Neural crest cell (in vitro differentiated cells): Measurements from ENCODE around the gene DNASE1. TPM values are rescaled to one million over a fixed set of nuclear protein-coding genes. Genes with fewer than 3 reads are reported as not detected.

Experiments used
- DNase-seq: peaks from one replicate; pipeline ENCODE4 v3.0.0; 2021; ENCODE audit warnings: low read depth, mixed read lengths, low spot score
- H3K27ac Mint-ChIP-seq: one replicate; pipeline ENCODE4 v1.8.0; 2021; ENCODE audit warnings: mild to moderate bottlenecking, mixed read lengths; ENCODE audit not compliant: unreplicated experiment
- H3K27me3 Mint-ChIP-seq: 2 replicates; pipeline ENCODE4 v1.8.0; 2021; ENCODE audit warnings: low read depth, mild to moderate bottlenecking, mixed read lengths
- H3K36me3 Mint-ChIP-seq: 2 replicates; pipeline ENCODE4 v1.8.0; 2021; ENCODE audit warnings: low read depth, mild to moderate bottlenecking, mixed read lengths
- H3K4me1 Mint-ChIP-seq: 2 replicates; pipeline ENCODE4 v1.8.0; 2021; ENCODE audit warnings: mixed read lengths
- H3K4me3 Mint-ChIP-seq: one replicate; pipeline ENCODE4 v1.8.0; 2021; ENCODE audit warnings: mild to moderate bottlenecking, mixed read lengths
- H3K9me3 Mint-ChIP-seq: 2 replicates; pipeline ENCODE4 v1.8.0; 2021; ENCODE audit warnings: mixed read lengths
- total RNA-seq: library from RNA; stranded (reverse); gene quantifications from 2 replicates; pipeline ENCODE4 v1.2.1, GENCODE V29; 2021
- TF ChIP-seq, protein P1 (sequence below): fragments of 200-600 bp; sonication (generic); conservative IDR thresholded peaks from 2 replicates; pipeline ENCODE4 v1.5.0; 2021; ENCODE audit warnings: antibody characterized with exemption, mild to moderate bottlenecking

The DNASE1 gene
- total RNA-seq, 1 donor from 2014 or later: 23.6 TPM

DNA sequence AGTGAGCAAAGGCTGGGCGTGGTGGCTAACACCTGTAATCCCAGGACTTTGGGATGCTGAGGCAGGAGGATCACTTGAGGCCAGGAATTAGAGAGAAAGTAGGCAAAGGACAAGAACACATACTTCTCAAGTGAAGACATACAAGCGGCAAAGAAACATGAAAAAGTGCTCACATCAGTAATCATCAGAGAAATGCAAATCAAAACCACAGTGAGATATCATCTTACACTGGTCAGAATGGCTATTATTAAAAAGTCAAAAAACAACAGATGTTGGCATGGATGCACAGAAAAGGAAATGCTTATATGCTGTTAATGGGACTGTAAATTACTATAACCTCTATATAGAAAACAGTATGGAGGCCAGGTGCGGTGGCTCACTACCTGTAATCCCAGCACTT, 30.8 kb upstream of the DNASE1 start:
- H3K36me3 Mint-ChIP-seq: no peaks in the 10 kb centered on the region
- H3K27ac Mint-ChIP-seq: no peak overlapping the region
- H3K27me3 Mint-ChIP-seq: no peaks in the 10 kb centered on the region
- no peaks in the 10 kb centered on the region for H3K9me3 Mint-ChIP-seq
- TF ChIP-seq, protein P1, sequence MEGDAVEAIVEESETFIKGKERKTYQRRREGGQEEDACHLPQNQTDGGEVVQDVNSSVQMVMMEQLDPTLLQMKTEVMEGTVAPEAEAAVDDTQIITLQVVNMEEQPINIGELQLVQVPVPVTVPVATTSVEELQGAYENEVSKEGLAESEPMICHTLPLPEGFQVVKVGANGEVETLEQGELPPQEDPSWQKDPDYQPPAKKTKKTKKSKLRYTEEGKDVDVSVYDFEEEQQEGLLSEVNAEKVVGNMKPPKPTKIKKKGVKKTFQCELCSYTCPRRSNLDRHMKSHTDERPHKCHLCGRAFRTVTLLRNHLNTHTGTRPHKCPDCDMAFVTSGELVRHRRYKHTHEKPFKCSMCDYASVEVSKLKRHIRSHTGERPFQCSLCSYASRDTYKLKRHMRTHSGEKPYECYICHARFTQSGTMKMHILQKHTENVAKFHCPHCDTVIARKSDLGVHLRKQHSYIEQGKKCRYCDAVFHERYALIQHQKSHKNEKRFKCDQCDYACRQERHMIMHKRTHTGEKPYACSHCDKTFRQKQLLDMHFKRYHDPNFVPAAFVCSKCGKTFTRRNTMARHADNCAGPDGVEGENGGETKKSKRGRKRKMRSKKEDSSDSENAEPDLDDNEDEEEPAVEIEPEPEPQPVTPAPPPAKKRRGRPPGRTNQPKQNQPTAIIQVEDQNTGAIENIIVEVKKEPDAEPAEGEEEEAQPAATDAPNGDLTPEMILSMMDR: no peak
- H3K4me1 Mint-ChIP-seq: no peaks in the 10 kb centered on the region
- no peak overlapping the region for H3K4me3 Mint-ChIP-seq
- no peak for DNase-seq

DNA sequence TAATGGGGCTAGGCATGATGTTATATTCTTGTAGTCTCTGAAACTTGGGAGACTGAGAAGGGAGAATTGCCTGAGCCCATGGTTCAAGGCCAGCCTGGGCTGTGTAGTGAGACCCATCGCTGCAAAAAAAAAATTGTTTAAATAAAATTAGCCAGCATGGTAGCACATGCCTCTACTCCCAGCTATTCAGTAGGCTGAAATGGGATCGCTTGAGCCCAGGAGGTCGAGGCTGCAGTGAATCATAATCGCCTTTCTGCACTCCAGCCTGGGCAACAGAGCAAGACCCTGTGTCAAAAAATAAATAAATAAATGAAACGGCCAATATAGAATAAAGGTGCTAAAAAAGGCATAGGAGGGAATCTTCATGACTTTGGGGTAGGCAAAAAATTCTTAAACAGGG, 29.2 kb upstream of the DNASE1 start:
- DNase-seq: no peak
- Mint-ChIP-seq H3K36me3 (no peaks in the 10 kb centered on the region), H3K9me3 (no peaks in the 10 kb centered on the region)

DNA sequence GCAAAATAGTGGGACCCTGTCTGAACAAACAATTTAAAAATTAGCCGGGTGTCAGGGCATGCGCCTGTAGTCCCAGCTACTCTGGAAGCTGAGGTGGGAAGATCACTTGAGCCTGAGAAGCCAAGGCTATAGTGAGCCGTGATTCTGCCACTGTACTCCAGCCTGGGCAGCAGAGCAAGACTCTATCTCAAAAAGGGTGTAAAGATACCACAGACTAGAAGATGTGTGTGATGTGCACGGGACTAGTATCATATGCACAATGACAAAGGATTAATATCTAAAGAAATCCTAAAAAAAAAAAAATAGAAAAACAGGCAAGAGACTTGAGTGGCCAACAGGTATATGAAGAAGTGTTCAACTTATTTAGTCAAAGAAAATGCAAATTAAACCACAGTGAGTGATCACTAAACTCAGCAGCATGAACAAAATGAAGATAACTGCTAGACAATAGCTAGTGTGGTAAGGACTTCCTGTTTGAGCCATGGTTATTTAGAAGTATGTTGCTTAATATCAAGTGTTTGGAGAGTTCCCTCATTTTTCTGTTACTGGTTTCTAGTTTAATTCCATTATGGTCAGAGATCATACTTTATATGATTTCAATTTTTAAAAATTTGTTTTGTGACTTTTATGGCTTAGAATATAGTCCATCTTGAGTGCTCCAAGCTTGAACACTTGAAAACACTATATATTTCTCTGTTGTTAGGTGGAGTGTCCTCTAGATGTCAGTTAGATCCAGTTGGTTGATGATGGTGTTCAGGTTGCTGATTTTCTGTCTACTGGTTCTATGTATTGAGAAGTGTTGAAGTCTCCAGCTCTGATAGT, 28.4 kb upstream of the DNASE1 start:
- no peaks in the 10 kb centered on the region for H3K4me1 Mint-ChIP-seq
- no peaks in the 10 kb centered on the region for H3K36me3 Mint-ChIP-seq
- no peaks in the 10 kb centered on the region for H3K9me3 Mint-ChIP-seq
- H3K27me3 Mint-ChIP-seq: no peaks in the 10 kb centered on the region
- DNase-seq: no peak
- H3K4me3 Mint-ChIP-seq: no peak overlapping the region
- no peak overlapping the region for H3K27ac Mint-ChIP-seq
- TF ChIP-seq, protein P1: no peak

More for the DNA sequence above, 29.2 kb upstream of the DNASE1 start:
- H3K4me1 Mint-ChIP-seq: no peaks in the 10 kb centered on the region
- no peak overlapping the region for H3K4me3 Mint-ChIP-seq
- no peak overlapping the region for H3K27ac Mint-ChIP-seq
- TF ChIP-seq, protein P1: no peak
- no peaks in the 10 kb centered on the region for H3K27me3 Mint-ChIP-seq

DNA sequence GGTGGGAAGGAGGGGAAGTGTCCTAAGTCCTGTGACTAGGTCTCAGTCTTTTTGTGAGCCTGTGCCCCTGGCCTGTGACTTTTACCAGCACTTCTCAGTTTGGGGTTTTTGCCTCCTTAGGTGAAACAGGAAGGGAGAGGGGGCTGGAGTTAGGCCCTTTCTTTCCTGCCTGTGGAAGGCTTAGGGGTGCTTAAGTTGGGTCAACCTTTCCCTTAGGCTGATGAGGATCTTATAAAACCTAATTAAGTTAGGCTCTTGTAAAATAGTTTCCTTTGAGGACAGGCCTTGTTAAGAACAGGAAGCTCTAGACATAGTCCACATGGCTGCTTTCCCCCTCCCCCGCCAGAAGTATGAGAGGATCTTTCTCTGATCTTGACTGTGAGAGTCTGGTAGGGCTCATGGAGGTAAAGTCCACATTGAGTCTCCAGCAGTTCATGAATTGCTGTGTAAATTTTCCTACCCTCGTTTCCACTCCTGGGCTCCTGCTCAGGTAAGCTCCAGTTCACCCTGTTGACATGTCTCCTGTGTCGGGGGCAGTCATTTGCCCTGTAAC, 17.0 kb upstream of the DNASE1 start:
- Mint-ChIP-seq H3K27me3 (no peaks in the 10 kb centered on the region), H3K9me3 (peaks cover 4% of the 10 kb centered on the region), H3K27ac (peak overlapping the region; percentile 28), H3K36me3 (peaks cover 7% of the 10 kb centered on the region), H3K4me3 (no peak overlapping the region), H3K4me1 (peaks cover 26% of the 10 kb centered on the region)
- TF ChIP-seq, protein P1: no peak
- DNase-seq: no peak

DNA sequence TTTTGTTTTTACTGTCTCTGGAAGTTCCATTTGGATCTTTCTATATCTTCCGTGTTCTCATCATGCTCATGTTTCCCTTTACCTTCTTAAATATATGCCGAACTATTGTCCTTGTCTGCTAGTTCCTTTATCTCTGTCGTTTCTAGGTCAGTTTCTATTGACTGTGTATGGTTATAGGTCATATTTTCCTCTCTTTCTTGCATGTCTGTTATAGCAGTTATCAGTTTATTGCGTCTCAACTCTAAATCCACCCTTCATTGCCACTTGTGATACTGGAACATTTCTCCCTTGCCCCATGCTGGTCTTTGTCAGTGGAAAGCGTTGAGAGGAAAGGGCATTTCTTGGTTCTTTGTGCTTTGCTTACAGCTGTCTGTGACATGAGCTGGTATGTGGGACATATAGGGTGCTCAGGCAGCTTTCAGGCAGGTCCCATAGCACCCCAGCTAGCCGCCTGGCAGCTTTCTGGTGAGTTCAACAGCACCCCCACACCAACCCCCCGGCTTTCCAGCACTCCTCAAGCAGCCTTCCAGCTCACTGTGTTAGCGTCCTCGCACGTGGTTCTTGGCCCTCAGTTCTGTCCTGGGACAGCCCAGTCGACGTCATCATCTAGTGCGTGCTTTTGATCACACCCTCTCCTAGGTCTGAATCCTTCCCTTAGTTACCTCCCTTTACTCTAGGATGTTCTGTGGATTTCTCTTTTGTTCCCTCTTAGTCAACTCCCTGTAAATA, 15.4 kb upstream of the DNASE1 start:
- no peak for DNase-seq
- TF ChIP-seq, protein P1: no peak
- peaks cover 4% of the 10 kb centered on the region for H3K9me3 Mint-ChIP-seq
- H3K27ac Mint-ChIP-seq: no peak overlapping the region
- H3K27me3 Mint-ChIP-seq: no peaks in the 10 kb centered on the region
- H3K4me1 Mint-ChIP-seq: peaks cover 29% of the 10 kb centered on the region
- H3K36me3 Mint-ChIP-seq: peaks cover 7% of the 10 kb centered on the region
- no peak overlapping the region for H3K4me3 Mint-ChIP-seq
